B cell (primary cell): ENCODE measurements around the gene RNF4.

Experiments used
- EZH2 ChIP-seq: IDR thresholded peaks from 2 replicates; pipeline ENCODE4 v1.6.1; 2012; ENCODE audit warnings: borderline replicate concordance, low read depth, mild to moderate bottlenecking, moderate library complexity, low read length; ENCODE audit not compliant: insufficient read depth, poor library complexity, severe bottlenecking
- TF ChIP-seq, protein P1 (sequence below): fragments of 200-600 bp; IDR thresholded peaks from one replicate; pipeline ENCODE4 v1.8.0; 2022; ENCODE audit warnings: antibody characterized with exemption, mild to moderate bottlenecking

DNA sequence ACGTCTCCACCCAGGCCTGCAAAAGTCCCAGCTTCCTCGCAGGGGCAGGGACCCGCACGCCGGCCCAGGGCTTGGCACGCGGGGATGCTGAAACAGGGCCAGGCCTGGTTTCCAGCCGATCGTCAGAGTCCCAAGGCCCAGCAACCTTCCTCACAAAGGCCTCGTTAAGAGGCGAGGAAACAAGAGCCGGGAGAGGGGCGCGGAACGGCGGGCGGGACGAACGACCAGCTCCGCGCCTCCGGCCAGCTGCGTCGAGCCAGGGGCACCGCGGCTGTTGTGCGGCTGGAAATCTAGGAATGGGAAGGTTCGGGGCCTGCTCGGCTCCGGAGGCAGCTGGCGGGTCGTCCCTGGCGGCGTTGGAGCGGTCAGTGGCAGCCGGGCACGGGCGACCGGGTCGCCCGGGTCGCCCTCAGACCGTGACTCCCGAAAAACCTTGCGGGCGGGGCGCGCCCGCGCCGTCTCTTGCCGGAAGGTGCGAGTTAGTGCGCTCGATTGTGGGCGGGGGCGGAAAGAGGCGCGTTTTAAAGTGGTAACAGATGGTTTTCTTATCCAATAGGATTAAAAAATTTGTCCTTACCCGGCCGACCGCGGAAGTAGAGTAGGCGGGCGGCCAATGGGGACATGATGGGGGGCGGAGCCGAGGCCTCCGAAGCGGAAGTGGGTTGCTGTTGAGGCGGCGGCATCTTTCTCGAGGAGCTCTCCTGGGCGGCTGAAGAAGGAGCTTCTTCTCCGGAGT is at the start of gene RNF4:
- TF ChIP-seq, protein P1, sequence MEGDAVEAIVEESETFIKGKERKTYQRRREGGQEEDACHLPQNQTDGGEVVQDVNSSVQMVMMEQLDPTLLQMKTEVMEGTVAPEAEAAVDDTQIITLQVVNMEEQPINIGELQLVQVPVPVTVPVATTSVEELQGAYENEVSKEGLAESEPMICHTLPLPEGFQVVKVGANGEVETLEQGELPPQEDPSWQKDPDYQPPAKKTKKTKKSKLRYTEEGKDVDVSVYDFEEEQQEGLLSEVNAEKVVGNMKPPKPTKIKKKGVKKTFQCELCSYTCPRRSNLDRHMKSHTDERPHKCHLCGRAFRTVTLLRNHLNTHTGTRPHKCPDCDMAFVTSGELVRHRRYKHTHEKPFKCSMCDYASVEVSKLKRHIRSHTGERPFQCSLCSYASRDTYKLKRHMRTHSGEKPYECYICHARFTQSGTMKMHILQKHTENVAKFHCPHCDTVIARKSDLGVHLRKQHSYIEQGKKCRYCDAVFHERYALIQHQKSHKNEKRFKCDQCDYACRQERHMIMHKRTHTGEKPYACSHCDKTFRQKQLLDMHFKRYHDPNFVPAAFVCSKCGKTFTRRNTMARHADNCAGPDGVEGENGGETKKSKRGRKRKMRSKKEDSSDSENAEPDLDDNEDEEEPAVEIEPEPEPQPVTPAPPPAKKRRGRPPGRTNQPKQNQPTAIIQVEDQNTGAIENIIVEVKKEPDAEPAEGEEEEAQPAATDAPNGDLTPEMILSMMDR = no peak
- no peak for TF ChIP-seq EZH2
